B cell (primary cell): ENCODE measurements around the gene BMAL1. TPM values are rescaled to one million over a fixed set of nuclear protein-coding genes. Genes with fewer than 3 reads are reported as not detected.

Source experiments
- ATAC-seq: fragments of 200-7000 bp; cut with Tn5 transposase; one replicate; pipeline ENCODE4 v1.10.0; 2021; ENCODE audit warnings: low read depth, mild to moderate bottlenecking, moderate number of reproducible peaks, moderate library complexity
- CTCF ChIA-PET: fragments of 350-600 bp; sonication (Branson Sonifier 250); formaldehyde crosslinking; loops from one replicate; lab custom pipeline; 2021; ENCODE audit warnings: antibody characterized with exemption, inconsistent platforms; lab: Charles Lee
- POLR2A ChIA-PET: fragments of 350-600 bp; sonication (Branson Sonifier 250); formaldehyde crosslinking; loops from one replicate; lab custom pipeline; 2021; ENCODE audit warnings: antibody characterized with exemption; lab: Charles Lee
- DNase-seq: peaks from one replicate; pipeline ENCODE4 v3.0.0; 2013
- H2AFZ ChIP-seq: 2 replicates; pipeline ENCODE4 v1.6.1; 2012; ENCODE audit warnings: mild to moderate bottlenecking, low read depth, low read length; ENCODE audit not compliant: insufficient read depth, poor library complexity, severe bottlenecking
- H3K27ac ChIP-seq, 2 donors: 1 replicate in 1 of 2; 2 replicates in 1 of 2; pipeline ENCODE4 v1.5.1; 2012 to 2013; ENCODE audit warnings: low read length in 2 of 2, mild to moderate bottlenecking in 2 of 2, moderate library complexity in 1 of 2
- H3K27me3 ChIP-seq, 4 experiments: fragments of 200-600 bp in 1 of 4; sonication (generic) in 1 of 4; replicated peaks in 1 of 4; 1 replicate in 2 of 4; 2 replicates in 2 of 4; pipeline versions ENCODE4 v1.6.1 to v1.7.0; 2013 to 2016; ENCODE audit warnings: low read length in 3 of 4, mild to moderate bottlenecking in 2 of 4, mixed read lengths in 1 of 4, moderate library complexity in 1 of 4; ENCODE audit not compliant: insufficient read depth in 4 of 4, control insufficient read depth in 3 of 4; ENCODE audit errors: control extremely low read depth in 1 of 4
- H3K36me3 ChIP-seq, 2 experiments: replicated peaks in 1 of 2; 1 replicate in 1 of 2; 2 replicates in 1 of 2; pipeline versions ENCODE4 v1.6.1 to v1.7.1; 2013; ENCODE audit warnings: low read length in 1 of 2; ENCODE audit not compliant: insufficient read depth in 2 of 2, control insufficient read depth in 1 of 2; ENCODE audit errors: control extremely low read depth in 1 of 2, extremely low read depth in 1 of 2
- H3K4me1 ChIP-seq, 2 donors: fragments of 200-600 bp in 1 of 2; sonication (generic) in 1 of 2; 1 replicate in 1 of 2; 2 replicates in 1 of 2; pipeline versions ENCODE4 v1.5.1 to v1.6.1; 2013 to 2017; ENCODE audit warnings: low read length in 2 of 2; ENCODE audit not compliant: control insufficient read depth in 2 of 2, insufficient read depth in 2 of 2
- H3K4me2 ChIP-seq: replicated peaks from 2 replicates; pipeline ENCODE3; 2012; ENCODE audit warnings: mild to moderate bottlenecking, low read depth, low read length; ENCODE audit not compliant: poor library complexity, severe bottlenecking
- H3K4me3 ChIP-seq, 5 experiments: fragments of 200-600 bp in 1 of 5; sonication (generic) in 1 of 5; 1 replicate in 3 of 5; 2 replicates in 2 of 5; pipeline versions ENCODE4 v1.5.1 to v1.7.0; 2011 to 2016; ENCODE audit warnings: low read length in 4 of 5, mild to moderate bottlenecking in 4 of 5, low read depth in 2 of 5, control low read depth in 1 of 5, moderate library complexity in 1 of 5; ENCODE audit not compliant: insufficient read depth in 1 of 5; ENCODE audit errors: control extremely low read depth in 1 of 5, extremely low read depth in 1 of 5
- H3K79me2 ChIP-seq: fragments of 200-600 bp; sonication (generic); one replicate; pipeline ENCODE4 v1.6.0; 2016; ENCODE audit warnings: low read length; ENCODE audit not compliant: control insufficient read depth, insufficient read depth
- H3K9ac ChIP-seq: fragments of 200-600 bp; sonication (generic); 2 replicates; pipeline ENCODE4 v1.6.1; 2017; ENCODE audit warnings: mild to moderate bottlenecking, low read length, moderate library complexity
- H3K9me3 ChIP-seq, 3 donors: one replicate each; pipeline versions ENCODE4 v1.6.1 to v1.7.1; 2013; ENCODE audit warnings: low read length in 2 of 3; ENCODE audit not compliant: control insufficient read depth in 2 of 3, insufficient read depth in 1 of 3; ENCODE audit errors: control extremely low read depth in 1 of 3
- H4K20me1 ChIP-seq: 2 replicates; pipeline ENCODE4 v1.6.0; 2012; ENCODE audit warnings: mild to moderate bottlenecking, low read length; ENCODE audit not compliant: insufficient read depth, control insufficient read depth, poor library complexity, severe bottlenecking
- H3K27ac Mint-ChIP-seq: one replicate; pipeline ENCODE4 v1.8.0; 2021; ENCODE audit warnings: mixed read lengths
- H3K27me3 Mint-ChIP-seq: one replicate; pipeline ENCODE4 v1.8.0; 2021; ENCODE audit warnings: mixed read lengths
- H3K4me1 Mint-ChIP-seq: one replicate; pipeline ENCODE4 v1.8.0; 2021; ENCODE audit warnings: mixed read lengths
- H3K4me3 Mint-ChIP-seq: one replicate; pipeline ENCODE4 v1.8.0; 2021; ENCODE audit warnings: mixed read lengths
- H3K9me3 Mint-ChIP-seq: one replicate; pipeline ENCODE4 v1.8.0; 2022; ENCODE audit warnings: mixed read lengths; ENCODE audit not compliant: insufficient read depth
- EZH2 ChIP-seq: IDR thresholded peaks from 2 replicates; pipeline ENCODE4 v1.6.1; 2012; ENCODE audit warnings: borderline replicate concordance, low read depth, mild to moderate bottlenecking, moderate library complexity, low read length; ENCODE audit not compliant: insufficient read depth, poor library complexity, severe bottlenecking
- WGBS: methylation state at CpG from one replicate; pipeline ENCODE4 v1.1.5; 2013; ENCODE audit warnings: missing lambda C conversion rate; ENCODE audit not compliant: insufficient coverage; 5-methylcytosine and 5-hydroxymethylcytosine counted together
- intact Hi-C: fragments of 100-400 bp; cut with micrococcal nuclease; formaldehyde crosslinking; loops from one replicate; pipeline ENCODE4 v1.10.0; 2022
- polyA plus RNA-seq: library from polyadenylated mRNA; depleted of rRNA; stranded (reverse); fragments of >200 nt; gene quantifications from 2 replicates; pipeline ENCODE4 v1.2.3, GENCODE V29; 2012
- total RNA-seq, 2 donors: library from RNA; stranded (reverse); fragments of 120-200 nt in 1 of 2; gene quantifications; 1 replicate in 1 of 2; 2 replicates in 1 of 2; pipeline versions ENCODE4 v1.2.3 to v1.2.4, GENCODE V29; 2013 to 2022
- TF ChIP-seq, protein P1 (sequence below): fragments of 200-600 bp; IDR thresholded peaks from one replicate; pipeline ENCODE4 v1.8.0; 2022; ENCODE audit warnings: antibody characterized with exemption, mild to moderate bottlenecking

BMAL1 gene
- total and polyA plus RNA-seq, 2 donors (not counting 1 experiment from before 2014, with no cell fraction given) = 8.6 to 39.1 TPM

DNA sequence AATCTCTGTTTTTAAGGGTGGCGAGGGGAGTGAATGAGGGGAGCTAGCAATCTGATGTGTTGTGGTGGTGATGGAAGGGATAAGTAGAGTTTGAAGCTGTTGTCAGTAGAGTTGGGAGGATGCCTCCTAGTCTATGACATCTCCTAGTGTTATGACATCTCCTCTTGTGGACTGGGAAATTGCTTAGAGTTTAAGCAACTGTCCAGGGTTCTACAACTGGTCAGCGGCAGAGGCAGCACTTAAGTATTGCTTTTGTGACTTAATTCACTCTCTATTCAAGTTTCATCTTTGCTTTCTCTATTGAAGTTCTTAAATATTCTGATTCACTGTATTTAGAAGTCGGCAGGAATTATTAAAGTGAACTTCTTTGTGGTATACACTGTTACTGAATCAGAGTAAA, 13.8 kb downstream of the BMAL1 start:
- no peak for ATAC-seq
- ChIA-PET POLR2A (no interaction called here), CTCF (interaction anchor here (0.7 kb wide), 1 partner anchor 1609 kb away, joined by 5 read pairs; no protein-coding TSS in a partner anchor)
- Histone ChIP-seq H3K9ac (no peak overlapping the region), H3K4me1 (no peaks in the 10 kb centered on the region), H3K27ac (no peak overlapping the region), H3K9me3 (no peaks in the 10 kb centered on the region), H4K20me1 (peaks cover 52% of the 10 kb centered on the region), H3K4me2 (no peak overlapping the region), H3K4me3 (no peak overlapping the region), H3K36me3 (no peaks in the 10 kb centered on the region), H3K79me2 (peaks cover 76% of the 10 kb centered on the region), H2AFZ (no peak overlapping the region), H3K27me3 (no peaks in the 10 kb centered on the region)
- Mint-ChIP-seq H3K4me1 (peaks cover 46% of the 10 kb centered on the region), H3K27me3 (no peaks in the 10 kb centered on the region), H3K4me3 (no peak overlapping the region), H3K27ac (no peak overlapping the region), H3K9me3 (no peaks in the 10 kb centered on the region)
- intact Hi-C loops = no loop called here
- TF ChIP-seq EZH2 = no peak
- TF ChIP-seq, protein P1, sequence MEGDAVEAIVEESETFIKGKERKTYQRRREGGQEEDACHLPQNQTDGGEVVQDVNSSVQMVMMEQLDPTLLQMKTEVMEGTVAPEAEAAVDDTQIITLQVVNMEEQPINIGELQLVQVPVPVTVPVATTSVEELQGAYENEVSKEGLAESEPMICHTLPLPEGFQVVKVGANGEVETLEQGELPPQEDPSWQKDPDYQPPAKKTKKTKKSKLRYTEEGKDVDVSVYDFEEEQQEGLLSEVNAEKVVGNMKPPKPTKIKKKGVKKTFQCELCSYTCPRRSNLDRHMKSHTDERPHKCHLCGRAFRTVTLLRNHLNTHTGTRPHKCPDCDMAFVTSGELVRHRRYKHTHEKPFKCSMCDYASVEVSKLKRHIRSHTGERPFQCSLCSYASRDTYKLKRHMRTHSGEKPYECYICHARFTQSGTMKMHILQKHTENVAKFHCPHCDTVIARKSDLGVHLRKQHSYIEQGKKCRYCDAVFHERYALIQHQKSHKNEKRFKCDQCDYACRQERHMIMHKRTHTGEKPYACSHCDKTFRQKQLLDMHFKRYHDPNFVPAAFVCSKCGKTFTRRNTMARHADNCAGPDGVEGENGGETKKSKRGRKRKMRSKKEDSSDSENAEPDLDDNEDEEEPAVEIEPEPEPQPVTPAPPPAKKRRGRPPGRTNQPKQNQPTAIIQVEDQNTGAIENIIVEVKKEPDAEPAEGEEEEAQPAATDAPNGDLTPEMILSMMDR = no peak
- no peak for DNase-seq
- 92% methylated on average over 1 of the region's 3 CpGs for WGBS

DNA sequence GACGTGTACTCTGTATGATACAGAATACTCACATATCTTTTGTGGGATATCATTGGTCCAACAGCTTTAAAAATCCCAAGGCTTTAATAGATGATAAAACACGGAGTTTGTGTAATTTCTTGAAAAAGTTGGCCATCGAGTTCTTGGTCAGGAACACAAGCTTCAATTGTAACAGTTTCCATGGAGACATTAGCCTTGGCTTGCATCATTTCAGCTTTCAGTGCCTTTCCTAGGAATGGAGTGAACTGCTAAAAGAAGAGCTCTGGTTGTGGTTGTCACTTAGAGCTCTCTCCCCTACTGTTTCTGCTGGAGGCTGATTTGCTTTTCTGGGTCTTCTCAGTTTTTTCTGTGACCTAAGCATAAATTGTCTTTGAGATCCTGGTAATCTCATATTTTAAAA, 14.2 kb downstream of the BMAL1 start:
- TF ChIP-seq, protein P1 = no peak
- no peak for TF ChIP-seq EZH2
- Histone ChIP-seq H3K9me3 (no peaks in the 10 kb centered on the region), H4K20me1 (peaks cover 54% of the 10 kb centered on the region), H2AFZ (no peak overlapping the region), H3K36me3 (no peaks in the 10 kb centered on the region), H3K4me1 (no peaks in the 10 kb centered on the region), H3K9ac (no peak overlapping the region), H3K27me3 (no peaks in the 10 kb centered on the region), H3K79me2 (peaks cover 80% of the 10 kb centered on the region), H3K4me2 (no peak overlapping the region), H3K27ac (no peak overlapping the region), H3K4me3 (no peak overlapping the region)
- ChIA-PET POLR2A (no interaction called here), CTCF (interaction anchor here (0.7 kb wide), 1 partner anchor 1608 kb away, joined by 5 read pairs; no protein-coding TSS in a partner anchor)
- DNase-seq (no peak), ATAC-seq (no peak)
- intact Hi-C loops = no loop called here
- H3K4me3 Mint-ChIP-seq = no peak overlapping the region
- no peaks in the 10 kb centered on the region for H3K9me3 Mint-ChIP-seq
- WGBS = 95% methylated on average over 2 of the region's 3 CpGs
- H3K4me1 Mint-ChIP-seq = peaks cover 48% of the 10 kb centered on the region
- no peaks in the 10 kb centered on the region for H3K27me3 Mint-ChIP-seq
- no peak overlapping the region for H3K27ac Mint-ChIP-seq
